Fibroblast of lung (primary cell): ENCODE measurements around the gene COL19A1. TPM values are rescaled to one million over a fixed set of nuclear protein-coding genes. Genes with fewer than 3 reads are reported as not detected.
A peak's percentile ranks its signal among the peaks of the same experiment; 100 is the strongest.

Experiments used
- DNase-seq, 2 donors: peaks; one replicate each; pipeline versions ENCODE4 v3.0.0 to v3.0.0-alpha.2; 2010; ENCODE audit warnings: low read depth in 2 of 2
- H2AFZ ChIP-seq: 2 replicates; pipeline ENCODE4 v1.5.1; 2012; ENCODE audit warnings: low read length, control low read depth, inconsistent platforms
- H3K27ac ChIP-seq: 2 replicates; pipeline ENCODE4 v1.5.1; 2011; ENCODE audit warnings: low read length, control low read depth; ENCODE audit not compliant: insufficient read depth
- H3K27me3 ChIP-seq: 2 replicates; pipeline ENCODE4 v1.5.1; 2011; ENCODE audit warnings: mild to moderate bottlenecking, low read length; ENCODE audit not compliant: control insufficient read depth, insufficient read depth
- H3K36me3 ChIP-seq: 2 replicates; pipeline ENCODE4 v1.5.1; 2011; ENCODE audit warnings: low read length; ENCODE audit not compliant: control insufficient read depth, insufficient read depth
- H3K4me1 ChIP-seq: 2 replicates; pipeline ENCODE4 v1.5.1; 2011; ENCODE audit warnings: low read length; ENCODE audit not compliant: control insufficient read depth, insufficient read depth; ENCODE audit errors: extremely low read depth
- H3K4me2 ChIP-seq: 2 replicates; pipeline ENCODE4 v1.5.1; 2011; ENCODE audit warnings: low read length, control low read depth; ENCODE audit not compliant: insufficient read depth; ENCODE audit errors: extremely low read depth
- H3K4me3 ChIP-seq, 4 experiments: fragments of 200-600 bp in 1 of 4; sonication (generic) in 1 of 4; replicated peaks in 1 of 4; 2 replicates each; pipeline ENCODE4 v1.5.1; 2011 to 2016; ENCODE audit warnings: low read length in 4 of 4, low read depth in 3 of 4, mild to moderate bottlenecking in 3 of 4, control low read depth in 2 of 4, inconsistent platforms in 1 of 4, mixed read lengths in 1 of 4; ENCODE audit not compliant: insufficient read depth in 1 of 4; ENCODE audit errors: control extremely low read depth in 1 of 4
- H3K79me2 ChIP-seq: 2 replicates; pipeline ENCODE4 v1.5.1; 2012; ENCODE audit warnings: mild to moderate bottlenecking, low read length, inconsistent platforms; ENCODE audit not compliant: control insufficient read depth, insufficient read depth
- H3K9ac ChIP-seq: 2 replicates; pipeline ENCODE4 v1.5.1; 2011; ENCODE audit warnings: mild to moderate bottlenecking, low read length, control low read depth; ENCODE audit not compliant: insufficient read depth
- H3K9me3 ChIP-seq: 2 replicates; pipeline ENCODE4 v1.5.1; 2012; ENCODE audit warnings: low read depth, low read length; ENCODE audit not compliant: control insufficient read depth, insufficient read depth
- H4K20me1 ChIP-seq: 2 replicates; pipeline ENCODE4 v1.5.1; 2011; ENCODE audit warnings: low read length; ENCODE audit not compliant: control insufficient read depth, insufficient read depth; ENCODE audit errors: extremely low read depth
- CTCF ChIP-seq, 2 donors: IDR thresholded peaks in 1 of 2; conservative IDR thresholded peaks in 1 of 2; 1 replicate in 1 of 2; 2 replicates in 1 of 2; pipeline ENCODE4 v1.5.1; 2011 to 2012; ENCODE audit warnings: low read length in 2 of 2, control low read depth in 1 of 2, inconsistent platforms in 1 of 2, low read depth in 1 of 2, mild to moderate bottlenecking in 1 of 2
- EZH2 ChIP-seq: IDR thresholded peaks from 2 replicates; pipeline ENCODE4 v1.5.1; 2012; ENCODE audit warnings: low read length, control low read depth, mild to moderate bottlenecking; ENCODE audit errors: missing control alignments
- polyA plus RNA-seq, 2 donors: library from polyadenylated mRNA; depleted of rRNA in 1 of 2; stranded (reverse) in 1 of 2; unstranded in 1 of 2; fragments of >200 nt; gene quantifications; 2 replicates each; pipeline ENCODE4 v1.2.1, GENCODE V29; 2011 to 2012; ENCODE audit warnings: missing spikeins in 1 of 2
- total RNA-seq: library from RNA; depleted of rRNA; stranded (reverse); fragments of >200 nt; gene quantifications from 2 replicates; pipeline ENCODE4 v1.2.1, GENCODE V29; 2014

COL19A1 gene
- total and polyA plus RNA-seq, 2 donors (not counting 1 experiment from before 2014, with no cell fraction given) = 0.01 TPM; not detected in 1

GRCh38 chr6:69880601-69881000, 14.2 kb downstream of the COL19A1 start:
- DNase-seq = no peak
- Histone ChIP-seq H3K4me2 (no peak overlapping the region), H3K9me3 (no peaks in the 10 kb centered on the region), H3K27ac (no peak overlapping the region), H3K79me2 (no peaks in the 10 kb centered on the region), H3K4me1 (no peaks in the 10 kb centered on the region), H3K27me3 (no peaks in the 10 kb centered on the region), H3K9ac (no peak overlapping the region), H3K36me3 (no peaks in the 10 kb centered on the region), H4K20me1 (no peaks in the 10 kb centered on the region), H3K4me3 (no peak overlapping the region), H2AFZ (no peak overlapping the region)
- TF ChIP-seq CTCF (conservative IDR thresholded peaks at IDR 0.05 in 1 of 2, IDR thresholded peaks at IDR 0.05 in 1 of 2; ENCODE audit: low read depth in 1 of 2, low read length in 2 of 2) (no peak), EZH2 (no peak)

GRCh38 chr6:69881322-69882151, 15.2 kb downstream of the COL19A1 start:
- no peaks in the 10 kb centered on the region for H3K4me1 ChIP-seq
- no peaks in the 10 kb centered on the region for H3K36me3 ChIP-seq
- no peak overlapping the region for H3K4me3 ChIP-seq
- H3K4me2 ChIP-seq = no peak overlapping the region
- DNase-seq = no peak
- H3K27ac ChIP-seq = no peak overlapping the region
- no peaks in the 10 kb centered on the region for H3K9me3 ChIP-seq
- H2AFZ ChIP-seq = no peak overlapping the region
- H3K9ac ChIP-seq = no peak overlapping the region
- TF ChIP-seq EZH2 = no peak
- no peak for TF ChIP-seq CTCF (conservative IDR thresholded peaks at IDR 0.05 in 1 of 2, IDR thresholded peaks at IDR 0.05 in 1 of 2; ENCODE audit: low read depth in 1 of 2, low read length in 2 of 2)
- no peaks in the 10 kb centered on the region for H3K79me2 ChIP-seq
- H3K27me3 ChIP-seq = no peaks in the 10 kb centered on the region
- H4K20me1 ChIP-seq = no peaks in the 10 kb centered on the region

- H3K27me3 ChIP-seq = no peaks in the 10 kb centered on the region
- H3K9ac ChIP-seq = no peak overlapping the region
- H4K20me1 ChIP-seq = no peaks in the 10 kb centered on the region
- H3K36me3 ChIP-seq = no peaks in the 10 kb centered on the region
- peak in 1 of 2 donors; percentile 60 for DNase-seq
- no peak overlapping the region for H3K27ac ChIP-seq
- H3K4me3 ChIP-seq = no peak overlapping the region
- H3K9me3 ChIP-seq = no peaks in the 10 kb centered on the region
- TF ChIP-seq EZH2 (no peak), CTCF (conservative IDR thresholded peaks at IDR 0.05 in 1 of 2, IDR thresholded peaks at IDR 0.05 in 1 of 2; ENCODE audit: low read depth in 1 of 2, low read length in 2 of 2) (no peak)
- no peaks in the 10 kb centered on the region for H3K4me1 ChIP-seq
- no peaks in the 10 kb centered on the region for H3K79me2 ChIP-seq
- H2AFZ ChIP-seq = no peak overlapping the region
- no peak overlapping the region for H3K4me2 ChIP-seq
These were observed 17.2 kb downstream of the COL19A1 start for GRCh38 chr6:69883551-69883950.
